H1 (cell line): ENCODE results near the gene SLC39A10. TPM values are rescaled to one million over a fixed set of nuclear protein-coding genes. Genes with fewer than 3 reads are reported as not detected.

Source experiments
- CTCF ChIA-PET: fragments of 300-600 bp; sonication (Branson Sonifier 250); formaldehyde crosslinking; loops from one replicate; lab custom pipeline; 2021; ENCODE audit not compliant: partially characterized antibody; lab: Charles Lee
- POLR2A ChIA-PET: fragments of 300-600 bp; sonication (Branson Sonifier 250); formaldehyde crosslinking; loops from one replicate; lab custom pipeline; 2021; ENCODE audit warnings: inconsistent platforms; ENCODE audit not compliant: partially characterized antibody; lab: Charles Lee
- DNase-seq, 2 experiments: peaks; one replicate each; pipeline versions ENCODE4 v3.0.0 to v3.0.0-alpha.2; 2010 to 2022; ENCODE audit warnings: low spot score in 2 of 2, low read depth in 1 of 2, mixed read lengths in 1 of 2
- FAIRE-seq: peaks from 2 replicates; lab custom pipeline; 2011; peaks lifted over from hg19 to GRCh38; lab: Jason Lieb, UNC
- H2AFZ ChIP-seq: 2 replicates; pipeline ENCODE4 v1.8.1; 2012; ENCODE audit warnings: low read length, inconsistent platforms
- H2AK5ac ChIP-seq: 2 replicates; pipeline ENCODE4 v1.6.1; 2013; ENCODE audit warnings: low read depth, low read length
- H2BK120ac ChIP-seq: replicated peaks from 2 replicates; pipeline ENCODE3; 2013; ENCODE audit warnings: low read depth, low read length, inconsistent platforms
- H2BK12ac ChIP-seq: 2 replicates; pipeline ENCODE4 v1.6.1; 2013; ENCODE audit warnings: low read depth, low read length
- H2BK15ac ChIP-seq: 2 replicates; pipeline ENCODE4 v1.6.1; 2013; ENCODE audit warnings: low read length
- H2BK20ac ChIP-seq: 2 replicates; pipeline ENCODE4 v1.6.1; 2013; ENCODE audit warnings: low read length
- H2BK5ac ChIP-seq: 2 replicates; pipeline ENCODE4 v1.6.1; 2013; ENCODE audit warnings: low read depth, low read length
- H3K14ac ChIP-seq: 2 replicates; pipeline ENCODE4 v1.6.1; 2013; ENCODE audit warnings: inconsistent platforms; ENCODE audit not compliant: insufficient read length
- H3K18ac ChIP-seq: 2 replicates; pipeline ENCODE4 v1.6.1; 2013; ENCODE audit warnings: low read length; ENCODE audit errors: extremely low read depth
- H3K23ac ChIP-seq: 2 replicates; pipeline ENCODE4 v1.6.1; 2013; ENCODE audit warnings: inconsistent platforms; ENCODE audit not compliant: insufficient read length
- H3K23me2 ChIP-seq: 2 replicates; pipeline ENCODE4 v1.6.1; 2013; ENCODE audit warnings: low read depth, low read length
- H3K27ac ChIP-seq: 2 replicates; pipeline ENCODE4 v1.6.1; 2011; ENCODE audit warnings: low read depth, low read length, inconsistent platforms
- H3K27me3 ChIP-seq, 4 experiments: replicated peaks in 1 of 4; 1 replicate in 1 of 4; 2 replicates in 3 of 4; pipeline versions ENCODE4 v1.6.1 to v1.8.1; 2011 to 2013; ENCODE audit warnings: low read length in 3 of 4, mild to moderate bottlenecking in 3 of 4, inconsistent platforms in 2 of 4, mixed read lengths in 2 of 4, moderate library complexity in 1 of 4; ENCODE audit not compliant: control insufficient read depth in 3 of 4, insufficient read depth in 3 of 4; ENCODE audit errors: extremely low read depth in 1 of 4
- H3K36me3 ChIP-seq, 4 experiments: 2 replicates each; pipeline versions ENCODE4 v1.6.1 to v1.8.1; 2011 to 2013; ENCODE audit warnings: mild to moderate bottlenecking in 4 of 4, low read length in 3 of 4, moderate library complexity in 2 of 4, control low read depth in 1 of 4, inconsistent platforms in 1 of 4; ENCODE audit not compliant: insufficient read depth in 4 of 4, control insufficient read depth in 2 of 4
- H3K4ac ChIP-seq: replicated peaks from 2 replicates; pipeline ENCODE3; 2013; ENCODE audit warnings: low read length, low read depth, mixed read lengths, inconsistent platforms; ENCODE audit not compliant: insufficient read length
- H3K4me1 ChIP-seq, 4 experiments: replicated peaks in 1 of 4; 1 replicate in 1 of 4; 2 replicates in 3 of 4; pipeline versions ENCODE4 v1.6.1 to v1.8.1; 2011 to 2013; ENCODE audit warnings: low read length in 3 of 4, inconsistent platforms in 2 of 4, mixed read lengths in 1 of 4; ENCODE audit not compliant: insufficient read depth in 4 of 4, control insufficient read depth in 3 of 4
- H3K4me2 ChIP-seq, 2 experiments: 2 replicates each; pipeline versions ENCODE4 v1.6.1 to v1.8.1; 2011 to 2013; ENCODE audit warnings: low read depth in 2 of 2, low read length in 2 of 2, control low read depth in 1 of 2, inconsistent platforms in 1 of 2, mild to moderate bottlenecking in 1 of 2; ENCODE audit not compliant: insufficient read depth in 1 of 2
- H3K4me3 ChIP-seq, 4 experiments: fragments of 200-600, 300-600 bp in 1 of 4; sonication (generic), shearing (Covaris generic), sonication (Bioruptor Twin) in 1 of 4; 2 replicates each; pipeline versions ENCODE4 v1.5.1 to v1.8.1; 2011 to 2016; ENCODE audit warnings: low read length in 4 of 4, low read depth in 3 of 4, control low read depth in 2 of 4, inconsistent platforms in 2 of 4, mild to moderate bottlenecking in 2 of 4, mixed read lengths in 1 of 4, moderate library complexity in 1 of 4; ENCODE audit not compliant: insufficient read depth in 2 of 4; ENCODE audit errors: extremely low read depth in 1 of 4
- H3K56ac ChIP-seq: replicated peaks from 2 replicates; pipeline ENCODE3; 2013; ENCODE audit warnings: low read depth, mild to moderate bottlenecking, mixed read lengths, low read length, inconsistent platforms; ENCODE audit not compliant: insufficient read length
- H3K79me1 ChIP-seq: 2 replicates; pipeline ENCODE4 v1.6.1; 2013; ENCODE audit warnings: low read depth, low read length, control low read depth
- H3K79me2 ChIP-seq, 2 experiments: 2 replicates each; pipeline versions ENCODE4 v1.6.1 to v1.8.1; 2012 to 2013; ENCODE audit warnings: low read length in 2 of 2, mild to moderate bottlenecking in 2 of 2, inconsistent platforms in 1 of 2; ENCODE audit not compliant: insufficient read depth in 2 of 2, control insufficient read depth in 1 of 2
- H3K9ac ChIP-seq, 4 experiments: replicated peaks in 1 of 4; 1 replicate in 1 of 4; 2 replicates in 3 of 4; pipeline versions ENCODE4 v1.6.1 to v1.8.1; 2011 to 2013; ENCODE audit warnings: low read depth in 3 of 4, low read length in 3 of 4, control low read depth in 2 of 4, mild to moderate bottlenecking in 2 of 4, moderate library complexity in 2 of 4, inconsistent platforms in 1 of 4; ENCODE audit errors: extremely low read depth in 1 of 4
- H3K9me3 ChIP-seq, 2 experiments: 2 replicates each; pipeline versions ENCODE4 v1.6.1 to v1.8.1; 2012 to 2013; ENCODE audit warnings: mild to moderate bottlenecking in 2 of 2, moderate library complexity in 2 of 2, control low read depth in 1 of 2, inconsistent platforms in 1 of 2, low read depth in 1 of 2, low read length in 1 of 2, mixed read lengths in 1 of 2; ENCODE audit not compliant: insufficient read depth in 2 of 2
- H4K20me1 ChIP-seq, 2 experiments: replicated peaks in 1 of 2; 2 replicates each; pipeline versions ENCODE3 to v1.8.1; 2011 to 2013; ENCODE audit warnings: inconsistent platforms in 2 of 2, low read length in 2 of 2, mild to moderate bottlenecking in 1 of 2; ENCODE audit not compliant: insufficient read depth in 2 of 2, control insufficient read depth in 1 of 2
- H4K5ac ChIP-seq: 2 replicates; pipeline ENCODE4 v1.6.1; 2013; ENCODE audit warnings: low read length, low read depth, mixed read lengths, inconsistent platforms; ENCODE audit not compliant: insufficient read length
- H4K8ac ChIP-seq: 2 replicates; pipeline ENCODE4 v1.8.0; 2013; ENCODE audit warnings: mild to moderate bottlenecking, moderate library complexity, low read length, inconsistent platforms; ENCODE audit not compliant: insufficient read depth; ENCODE audit errors: extremely low read depth
- H4K91ac ChIP-seq: replicated peaks from 2 replicates; pipeline ENCODE3; 2013; ENCODE audit warnings: low read length, mixed read lengths, inconsistent platforms; ENCODE audit not compliant: insufficient read length
- FOSL1 ChIP-seq: IDR thresholded peaks from 2 replicates; pipeline ENCODE4 v1.6.1; 2011; ENCODE audit warnings: mild to moderate bottlenecking, low read depth, low read length, moderate library complexity; ENCODE audit not compliant: insufficient read depth
- WGBS, 2 experiments: shearing (Covaris generic) in 1 of 2; methylation state at CpG; one replicate each; pipeline versions ENCODE4 v1.1.6 to v1.1.7; 2013 to 2015; ENCODE audit warnings: low lambda C conversion rate in 2 of 2, mixed read lengths in 2 of 2, inconsistent platforms in 1 of 2, low coverage in 1 of 2, missing lambda C conversion rate in 1 of 2; ENCODE audit not compliant: insufficient replicate concordance in 2 of 2, insufficient coverage in 1 of 2, insufficient read length in 1 of 2; ENCODE audit errors: extremely low coverage in 1 of 2, missing lambda C conversion rate in 1 of 2; 5-methylcytosine and 5-hydroxymethylcytosine counted together
- polyA plus RNA-seq, 7 experiments: library from polyadenylated mRNA; depleted of rRNA in 3 of 7; stranded (reverse) in 5 of 7; unstranded in 2 of 7; fragments of >200 nt in 5 of 7; fragments of 200-250 nt in 2 of 7; gene quantifications; 1 replicate in 5 of 7; 2 replicates in 1 of 7; 4 replicates in 1 of 7; pipeline versions ENCODE4 v1.2.1 to v1.2.3, GENCODE V29; 2011 to 2013; ENCODE audit warnings: missing spikeins in 2 of 7, mixed read lengths in 2 of 7
- total RNA-seq: library from RNA; stranded (reverse); fragmentation: NEBNext Ultra II Directional; extraction: Animal tissue kit (Norgen Biotek cat#: 25700); gene quantifications from 2 replicates; pipeline ENCODE4 v1.2.1, GENCODE V29; 2021

The SLC39A10 gene
- total and polyA plus RNA-seq, 2 of the 8 experiments (the other 6 are each of a cell fraction or from before 2014, with no cell fraction given): 68.1 to 234 TPM

DNA sequence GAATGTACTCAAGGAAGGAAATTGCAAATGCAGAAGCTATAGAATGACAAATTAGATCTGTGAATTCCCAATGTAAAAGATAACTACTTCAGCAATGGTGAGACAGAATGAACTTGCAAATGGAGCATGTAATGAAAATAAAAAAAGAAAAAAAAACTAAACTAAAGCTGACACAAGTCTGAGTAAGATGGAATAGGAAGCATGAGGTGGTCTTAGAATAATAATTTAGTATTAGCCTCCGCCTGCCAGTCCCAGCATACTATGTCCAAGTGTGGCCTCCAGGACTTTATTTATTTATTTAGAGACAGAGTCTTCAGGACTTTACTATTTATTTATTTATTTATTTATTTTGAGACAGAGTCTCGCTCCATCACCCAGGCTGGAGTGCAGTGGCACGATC is 37.4 kb upstream of the SLC39A10 start:
- no peaks in the 10 kb centered on the region for H4K20me1 ChIP-seq
- no peak overlapping the region for H4K8ac ChIP-seq
- H3K4me1 ChIP-seq: peaks cover 0 to 4% (median 1%) of the 10 kb centered on the region in 4 experiments; a peak in 3 of 7 replicates
- no peak overlapping the region for H3K27ac ChIP-seq
- H4K91ac ChIP-seq: no peak overlapping the region
- no peak overlapping the region for H2BK120ac ChIP-seq
- CTCF ChIA-PET: interaction anchor here (1.4 kb wide), 1 partner anchor 121 kb away, joined by 4 read pairs; no protein-coding TSS in a partner anchor
- no peak overlapping the region for H3K4me3 ChIP-seq
- no peak overlapping the region for H2BK12ac ChIP-seq
- no peak for FAIRE-seq
- no peak for TF ChIP-seq FOSL1
- TF ChIP-seq, all 59 proteins: peak for 0
- Histone ChIP-seq H3K79me1 (no peaks in the 10 kb centered on the region; the same call in 1 of the 2 replicates), H3K23me2 (no peaks in the 10 kb centered on the region), H3K9me3 (no peaks in the 10 kb centered on the region; a peak in 1 of 4 replicates), H2BK5ac (no peak overlapping the region), H2AFZ (no peak overlapping the region), H3K4me2 (no peak overlapping the region), H3K9ac (no peak overlapping the region), H3K36me3 (no peaks in the 10 kb centered on the region), H3K14ac (no peak overlapping the region), H3K79me2 (peaks cover 0 to 37% of the 10 kb centered on the region in 2 experiments; a peak in 2 of 4 replicates), H3K4ac (no peak overlapping the region), H2BK20ac (no peak overlapping the region), H2BK15ac (no peak overlapping the region), H4K5ac (no peak overlapping the region), H3K56ac (no peak overlapping the region), H3K23ac (no peak overlapping the region), H3K18ac (no peak overlapping the region), H2AK5ac (no peak overlapping the region), H3K27me3 (no peaks in the 10 kb centered on the region)
- POLR2A ChIA-PET: no interaction called here
- WGBS, 2 experiments: 100% methylated on average over 3 of the region's 3 CpGs; no CpG with 5 or more reads in 1 of the 2 experiments
- DNase-seq: no peak
